GM19035 (cell line): ENCODE data around the gene DNASE1L2.

ENCODE experiments used
- ATAC-seq: cut with Tn5 transposase; IDR thresholded peaks from one replicate; pipeline ENCODE4 v1.9.1; 2021; ENCODE audit not compliant: unreplicated experiment

Gene DNASE1L2

GRCh38 chr16:2236337-2237101 lies at the start of gene DNASE1L2:
DNASE1L2 (plus strand) TSS chr16:2236444; CDS start chr16:2236817, 373 bp downstream.
- no peak for ATAC-seq

- ATAC-seq: no peak
These were observed 49.7 kb upstream of the DNASE1L2 start for GRCh38 chr16:2186505-2186904.

- no peak for ATAC-seq
These were observed 49.0 kb upstream of the DNASE1L2 start for GRCh38 chr16:2187212-2187611.

GRCh38 chr16:2188395-2188794 lies 47.8 kb upstream of the DNASE1L2 start:
- ATAC-seq: no peak

- no peak for ATAC-seq
These were observed 46.9 kb upstream of the DNASE1L2 start for GRCh38 chr16:2189252-2189893.

GRCh38 chr16:2190002-2190658 lies 46.1 kb upstream of the DNASE1L2 start:
- ATAC-seq: no peak

GRCh38 chr16:2190659-2191445 lies 45.4 kb upstream of the DNASE1L2 start:
- ATAC-seq: no peak

- no peak for ATAC-seq
These were observed 44.9 kb upstream of the DNASE1L2 start for GRCh38 chr16:2191446-2191706.

- no peak for ATAC-seq
These were observed 41.9 kb upstream of the DNASE1L2 start for GRCh38 chr16:2194166-2194834.

- no peak for ATAC-seq
These were observed 41.4 kb upstream of the DNASE1L2 start for GRCh38 chr16:2194852-2195321.

GRCh38 chr16:2195322-2196161 lies 40.7 kb upstream of the DNASE1L2 start:
- no peak for ATAC-seq

GRCh38 chr16:2196162-2196980 lies 39.9 kb upstream of the DNASE1L2 start, which contains the start of gene CASKIN1:
CASKIN1 (minus strand) TSS chr16:2196605; CDS start chr16:2196432, 173 bp downstream.
- ATAC-seq: no peak

- ATAC-seq: no peak
These were observed 39.2 kb upstream of the DNASE1L2 start for GRCh38 chr16:2196981-2197511.

- ATAC-seq: no peak
These were observed 38.5 kb upstream of the DNASE1L2 start for GRCh38 chr16:2197765-2198164.

GRCh38 chr16:2198283-2198682 lies 38.0 kb upstream of the DNASE1L2 start:
- no peak for ATAC-seq

GRCh38 chr16:2199095-2199494 lies 37.1 kb upstream of the DNASE1L2 start:
- ATAC-seq: no peak

- no peak for ATAC-seq
These were observed 36.6 kb upstream of the DNASE1L2 start for GRCh38 chr16:2199621-2200139.

- ATAC-seq: no peak
These were observed 35.9 kb upstream of the DNASE1L2 start for GRCh38 chr16:2200313-2200712.
